Spleen (tissue), 11 donors: Measurements from ENCODE around the gene CD302. TPM values are rescaled to one million over a fixed set of nuclear protein-coding genes. Genes with fewer than 3 reads are reported as not detected.
"Not testable (repeated sequence)": the region's sequence is repeated elsewhere in the genome, so short reads cannot be mapped to it uniquely, and the experiment has no call there.

ENCODE experiments used
- DNase-seq: peaks from one replicate; pipeline ENCODE4 v3.0.0-alpha.2; 2020
- H3K27ac ChIP-seq, 8 donors: fragments of 200-600 bp; sonication (generic) in 7 of 8; 1 replicate in 4 of 8; 2 replicates in 4 of 8; pipeline versions ENCODE4 v1.5.0 to v1.8.0; 2016 to 2021; ENCODE audit warnings: inconsistent platforms in 4 of 8, mild to moderate bottlenecking in 4 of 8, moderate library complexity in 1 of 8
- H3K27me3 ChIP-seq, 7 donors: fragments of 200-600 bp; sonication (generic) in 6 of 7; replicated peaks in 1 of 7; 1 replicate in 4 of 7; 2 replicates in 3 of 7; pipeline versions ENCODE4 v1.5.0 to v1.8.0; 2016 to 2021; ENCODE audit warnings: inconsistent platforms in 3 of 7, mild to moderate bottlenecking in 1 of 7
- H3K36me3 ChIP-seq, 6 donors: fragments of 200-600 bp; sonication (generic) in 5 of 6; 1 replicate in 4 of 6; 2 replicates in 2 of 6; pipeline versions ENCODE4 v1.5.0 to v1.8.0; 2016 to 2021; ENCODE audit warnings: inconsistent platforms in 2 of 6
- H3K4me1 ChIP-seq, 6 donors: fragments of 200-600 bp; sonication (generic) in 5 of 6; 1 replicate in 3 of 6; 2 replicates in 3 of 6; pipeline versions ENCODE4 v1.5.0 to v1.8.0; 2016 to 2021; ENCODE audit warnings: inconsistent platforms in 3 of 6
- H3K4me3 ChIP-seq, 8 donors: fragments of 200-600 bp; sonication (generic) in 7 of 8; 1 replicate in 4 of 8; 2 replicates in 4 of 8; pipeline versions ENCODE4 v1.5.0 to v1.8.0; 2016 to 2021; ENCODE audit warnings: inconsistent platforms in 4 of 8, mild to moderate bottlenecking in 4 of 8, moderate library complexity in 2 of 8
- H3K9me3 ChIP-seq, 8 donors: fragments of 200-600 bp; sonication (generic) in 7 of 8; 1 replicate in 4 of 8; 2 replicates in 4 of 8; pipeline versions ENCODE4 v1.5.0 to v1.8.0; 2016 to 2021; ENCODE audit warnings: inconsistent platforms in 4 of 8
- CTCF ChIP-seq, 11 experiments: fragments of 200-600 bp in 7 of 11; fragments of 450-650 bp in 4 of 11; sonication (generic) in 4 of 11; IDR thresholded peaks in 8 of 11; conservative IDR thresholded peaks in 3 of 11; 1 replicate in 7 of 11; 2 replicates in 4 of 11; pipeline versions ENCODE4 v1.4.0 to v1.8.0; 2016 to 2021; ENCODE audit warnings: antibody characterized with exemption in 11 of 11, inconsistent platforms in 4 of 11, mild to moderate bottlenecking in 1 of 11
- POLR2A ChIP-seq, 3 donors: fragments of 450-650 bp; IDR thresholded peaks; one replicate each; pipeline ENCODE4 v1.5.1; 2017; ENCODE audit warnings: antibody characterized with exemption in 3 of 3, mild to moderate bottlenecking in 1 of 3
- POLR2AphosphoS5 ChIP-seq, 3 donors: sonication (generic); formaldehyde crosslinking; IDR thresholded peaks; one replicate each; pipeline ENCODE4 v1.5.1; 2017; ENCODE audit warnings: antibody characterized with exemption in 3 of 3
- WGBS, 5 donors: extraction: QIAGEN DNeasy Blood & Tissue Kit in 3 of 5; methylation state at CpG; one replicate each; pipeline versions ENCODE4 v1.1.5 to v1.1.7; 2013 to 2018; 5-methylcytosine and 5-hydroxymethylcytosine counted together
- intact Hi-C: fragments of 100-400 bp; cut with DNase I; formaldehyde crosslinking; loops from one replicate; pipeline ENCODE4 v1.15.0; 2023; ENCODE audit warnings: low total_unique reads
- polyA plus RNA-seq, 3 donors: library from polyadenylated mRNA; stranded (reverse); fragments of 200-250 nt; gene quantifications; one replicate each; pipeline ENCODE4 v1.2.1, GENCODE V29; 2013
- total RNA-seq, 7 donors: library from RNA; depleted of rRNA in 3 of 7; stranded (reverse); fragments of >200 nt in 3 of 7; fragmentation: NEBNext Ultra II Directional in 4 of 7; extraction: Animal tissue kit (Norgen Biotek cat#: 25700) in 4 of 7; gene quantifications; one replicate each; pipeline versions ENCODE4 v1.1.0 to v1.2.1, GENCODE V29; 2016 to 2021
- donor health status: healthy with polysubstance abuse.
- donor health status: DM: no; HTN: no; CAD: no; lungs with moderate emphysema.
- donor health status: DM: no; HTN: no; CAD: no.
- donor health status: Bipolar disorder and iron deficiency.
- donor health status: healthy.
- donor health status: DM: no; HTN: no; CAD: no.
- donor health status: DM: yes; HTN: yes; CAD: no.

CD302 gene
- total and polyA plus RNA-seq, 10 donors, result 8.6 to 103 (median 46.0) TPM

GRCh38 chr2:159788253-159788652, 9.8 kb downstream of the CD302 start:
- Histone ChIP-seq H3K27ac (peak overlapping the region in 1 of 8 donors; percentile 13), H3K4me3 (no peak overlapping the region), H3K27me3 (no peaks in the 10 kb centered on the region), H3K36me3 (no peaks in the 10 kb centered on the region), H3K4me1 (peaks cover 0 to 72% (median 16%) of the 10 kb centered on the region in 6 donors), H3K9me3 (no peaks in the 10 kb centered on the region)
- intact Hi-C loops, result no loop called here
- no peak for TF ChIP-seq CTCF (IDR thresholded peaks at IDR 0.05 in 8 of 11, conservative IDR thresholded peaks at IDR 0.05 in 3 of 11)
- TF ChIP-seq POLR2A (IDR thresholded peaks at IDR 0.05), result no peak
- no peak for TF ChIP-seq POLR2AphosphoS5 (IDR thresholded peaks at IDR 0.05)
- 64 to 94% (median 82%) methylated on average over 3 of the region's 3 CpGs for WGBS, 5 donors
- DNase-seq, result no peak

- H3K27ac ChIP-seq, H3K27me3 ChIP-seq, H3K4me3 ChIP-seq, DNase-seq, H3K36me3 ChIP-seq, intact Hi-C loops, H3K9me3 ChIP-seq: not testable (repeated sequence)
- 89 to 98% (median 91%) methylated on average over 6 of the region's 6 CpGs for WGBS, 5 donors
- H3K4me1 ChIP-seq, result peaks cover 0 to 66% (median 15%) of the 10 kb centered on the region in 6 donors
These were observed 10.4 kb downstream of the CD302 start for GRCh38 chr2:159787647-159788046.

DNA sequence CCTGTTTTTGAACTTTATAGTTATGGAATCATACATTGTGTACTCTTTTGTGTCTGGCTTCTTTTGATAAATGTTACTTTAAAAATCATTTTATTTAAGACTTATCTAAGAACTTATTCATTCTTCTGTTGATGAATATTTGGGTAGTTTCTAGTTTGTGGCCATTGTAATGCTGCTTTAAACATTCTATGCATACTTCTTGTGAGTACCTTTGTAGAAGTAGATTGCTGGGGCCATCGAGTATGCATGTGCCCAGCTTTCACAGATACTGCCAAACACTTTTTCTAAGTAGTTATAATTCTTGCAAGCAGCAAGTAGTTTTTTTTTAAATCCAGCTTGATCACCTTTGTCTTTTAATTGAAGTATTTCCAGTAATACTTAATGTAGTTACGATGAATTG, 11.1 kb downstream of the CD302 start:
- no peak for DNase-seq
- Histone ChIP-seq H3K36me3 (no peaks in the 10 kb centered on the region), H3K27ac (no peak overlapping the region), H3K27me3 (no peaks in the 10 kb centered on the region), H3K4me3 (no peak overlapping the region), H3K9me3 (no peaks in the 10 kb centered on the region), H3K4me1 (peaks cover 0 to 59% (median 15%) of the 10 kb centered on the region in 6 donors)
- TF ChIP-seq POLR2A (IDR thresholded peaks at IDR 0.05) (no peak), POLR2AphosphoS5 (IDR thresholded peaks at IDR 0.05) (no peak), CTCF (IDR thresholded peaks at IDR 0.05 in 8 of 11, conservative IDR thresholded peaks at IDR 0.05 in 3 of 11) (no peak)
- intact Hi-C loops, result no loop called here
- WGBS, 5 donors, result 89 to 99% (median 95%) methylated on average over 2 of the region's 2 CpGs

GRCh38 chr2:159785195-159785594, 12.8 kb downstream of the CD302 start:
- Histone ChIP-seq H3K9me3 (no peaks in the 10 kb centered on the region), H3K27ac (peak overlapping the region in 1 of 8 donors; percentile 32), H3K27me3 (no peaks in the 10 kb centered on the region), H3K4me1 (peaks cover 0 to 44% (median 12%) of the 10 kb centered on the region in 6 donors), H3K4me3 (no peak overlapping the region), H3K36me3 (peaks cover 0 to 8% (median under 1%) of the 10 kb centered on the region in 6 donors)
- TF ChIP-seq POLR2AphosphoS5 (IDR thresholded peaks at IDR 0.05) (no peak), POLR2A (IDR thresholded peaks at IDR 0.05) (no peak), CTCF (IDR thresholded peaks at IDR 0.05 in 8 of 11, conservative IDR thresholded peaks at IDR 0.05 in 3 of 11) (no peak)
- intact Hi-C loops, result no loop called here
- no peak for DNase-seq
- WGBS, 5 donors, result 81 to 95% (median 89%) methylated on average over 3 of the region's 3 CpGs

DNA sequence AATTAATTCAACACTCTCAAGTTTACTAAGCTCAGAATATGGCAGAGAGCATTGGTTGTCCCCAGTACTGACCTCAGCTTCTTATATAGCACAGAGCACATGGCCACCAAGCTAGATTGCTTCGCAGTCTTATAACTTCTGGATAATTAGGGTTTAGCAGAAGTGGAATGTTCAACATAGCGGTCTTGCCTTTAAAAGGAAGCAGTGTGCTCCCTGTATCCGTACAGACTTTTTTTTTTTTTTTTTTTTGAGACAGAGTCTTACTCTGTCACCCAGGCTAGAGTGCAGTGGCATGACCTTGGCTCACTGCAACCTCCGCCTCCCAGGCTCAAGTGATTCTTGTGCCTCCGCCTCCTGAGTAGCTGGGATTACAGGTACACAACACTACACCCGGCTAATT, 13.3 kb downstream of the CD302 start:
- H3K9me3 ChIP-seq, H3K4me3 ChIP-seq, intact Hi-C loops, DNase-seq, H3K27me3 ChIP-seq: not testable (repeated sequence)
- peaks cover 0 to 41% (median 11%) of the 10 kb centered on the region in 6 donors for H3K4me1 ChIP-seq
- H3K36me3 ChIP-seq, result peaks cover 0 to 13% (median 2%) of the 10 kb centered on the region in 6 donors
- WGBS, 5 donors, result 74 to 85% (median 79%) methylated on average over 6 of the region's 6 CpGs
- H3K27ac ChIP-seq, result peak overlapping the region in 1 of 8 donors; percentile 32
